H9 (cell line): ENCODE data around the gene SUN1. TPM values are rescaled to one million over a fixed set of nuclear protein-coding genes. Genes with fewer than 3 reads are reported as not detected.

ENCODE experiments used
- DNase-seq: peaks from one replicate; pipeline ENCODE4 v3.0.0-alpha.2; 2017
- H2AFZ ChIP-seq: one replicate; pipeline ENCODE4 v1.6.1; 2013; ENCODE audit warnings: mild to moderate bottlenecking, low read length, control low read depth, moderate library complexity
- H2AK5ac ChIP-seq: 2 replicates; pipeline ENCODE4 v1.6.1; 2013; ENCODE audit warnings: low read length, control low read depth, mixed read lengths; ENCODE audit not compliant: insufficient read length
- H2BK120ac ChIP-seq: one replicate; pipeline ENCODE4 v1.6.1; 2013; ENCODE audit warnings: low read depth, mild to moderate bottlenecking, low read length, control low read depth, inconsistent platforms; ENCODE audit not compliant: poor library complexity, severe bottlenecking
- H2BK12ac ChIP-seq: 2 replicates; pipeline ENCODE4 v1.6.1; 2013; ENCODE audit warnings: low read length, control low read depth, mixed read lengths, low read depth; ENCODE audit not compliant: insufficient read length
- H2BK15ac ChIP-seq: 2 replicates; pipeline ENCODE4 v1.6.1; 2013; ENCODE audit warnings: low read depth, low read length, control low read depth
- H2BK20ac ChIP-seq: one replicate; pipeline ENCODE4 v1.6.1; 2013; ENCODE audit warnings: low read depth, mild to moderate bottlenecking, low read length, control low read depth, inconsistent platforms; ENCODE audit not compliant: poor library complexity, severe bottlenecking
- H2BK5ac ChIP-seq: 2 replicates; pipeline ENCODE4 v1.6.1; 2013; ENCODE audit warnings: low read length, control low read depth, mixed read lengths; ENCODE audit not compliant: insufficient read length
- H3K14ac ChIP-seq: 2 replicates; pipeline ENCODE4 v1.6.1; 2013; ENCODE audit warnings: low read length, control low read depth; ENCODE audit not compliant: insufficient read depth
- H3K18ac ChIP-seq: 2 replicates; pipeline ENCODE4 v1.6.1; 2013; ENCODE audit warnings: low read depth, mild to moderate bottlenecking, mixed read lengths, low read length, control low read depth; ENCODE audit not compliant: insufficient read length
- H3K23ac ChIP-seq: 2 replicates; pipeline ENCODE4 v1.6.1; 2013; ENCODE audit warnings: low read length, control low read depth, mixed read lengths, low read depth; ENCODE audit not compliant: insufficient read length
- H3K23me2 ChIP-seq: 2 replicates; pipeline ENCODE4 v1.6.1; 2013; ENCODE audit warnings: low read depth, mild to moderate bottlenecking, mixed read lengths, low read length, control low read depth; ENCODE audit not compliant: insufficient read length, poor library complexity, severe bottlenecking
- H3K27ac ChIP-seq: 2 replicates; pipeline ENCODE4 v1.5.1; 2013; ENCODE audit warnings: low read length, control low read depth, mixed read lengths, low read depth; ENCODE audit not compliant: insufficient read length
- H3K27me3 ChIP-seq: 2 replicates; pipeline ENCODE4 v1.6.1; 2013; ENCODE audit warnings: low read length, control low read depth, inconsistent platforms; ENCODE audit not compliant: insufficient read depth
- H3K4ac ChIP-seq: 2 replicates; pipeline ENCODE4 v1.6.1; 2013; ENCODE audit warnings: low read depth, mild to moderate bottlenecking, control low read depth, inconsistent platforms, low read length, moderate library complexity
- H3K4me1 ChIP-seq: 2 replicates; pipeline ENCODE4 v1.6.1; 2013; ENCODE audit warnings: low read length, control low read depth, inconsistent platforms; ENCODE audit not compliant: insufficient read depth
- H3K4me2 ChIP-seq: 2 replicates; pipeline ENCODE4 v1.6.1; 2013; ENCODE audit warnings: low read length, control low read depth, mixed read lengths; ENCODE audit not compliant: insufficient read length, insufficient read depth
- H3K56ac ChIP-seq: 2 replicates; pipeline ENCODE4 v1.6.1; 2013; ENCODE audit warnings: low read depth, mild to moderate bottlenecking, mixed read lengths, low read length, control low read depth; ENCODE audit not compliant: insufficient read length
- H3K79me1 ChIP-seq: 2 replicates; pipeline ENCODE4 v1.6.1; 2013; ENCODE audit warnings: low read depth, mild to moderate bottlenecking, moderate library complexity, low read length, control low read depth, inconsistent platforms; ENCODE audit not compliant: insufficient read depth, poor library complexity, severe bottlenecking
- H3K79me2 ChIP-seq: 2 replicates; pipeline ENCODE4 v1.6.1; 2013; ENCODE audit warnings: low read length, control low read depth, inconsistent platforms; ENCODE audit not compliant: insufficient read depth
- H3K9ac ChIP-seq: 2 replicates; pipeline ENCODE4 v1.6.1; 2013; ENCODE audit warnings: low read length, control low read depth, mixed read lengths; ENCODE audit not compliant: insufficient read length; ENCODE audit errors: extremely low read depth
- H3K9me3 ChIP-seq: one replicate; pipeline ENCODE4 v1.6.1; 2013; ENCODE audit warnings: low read depth, low read length, inconsistent platforms; ENCODE audit not compliant: control insufficient read depth
- H3T11ph ChIP-seq: one replicate; pipeline ENCODE4 v1.6.1; 2013; ENCODE audit warnings: mild to moderate bottlenecking, low read length, control low read depth, inconsistent platforms
- H4K20me1 ChIP-seq: one replicate; pipeline ENCODE4 v1.6.1; 2013; ENCODE audit not compliant: control insufficient read depth, insufficient read length, insufficient read depth
- H4K5ac ChIP-seq: 2 replicates; pipeline ENCODE4 v1.6.1; 2013; ENCODE audit warnings: low read depth, mild to moderate bottlenecking, mixed read lengths, low read length, control low read depth; ENCODE audit not compliant: insufficient read length
- H4K8ac ChIP-seq: replicated peaks from 2 replicates; pipeline ENCODE4 v1.6.1; 2013; ENCODE audit warnings: low read length, control low read depth, mixed read lengths, low read depth; ENCODE audit not compliant: insufficient read length
- H4K91ac ChIP-seq: 2 replicates; pipeline ENCODE4 v1.6.1; 2013; ENCODE audit warnings: low read depth, mild to moderate bottlenecking, moderate library complexity, mixed read lengths, low read length, control low read depth; ENCODE audit not compliant: insufficient read length
- H3K27ac Mint-ChIP-seq, 3 experiments: 2 replicates in 2 of 3; 3 replicates in 1 of 3; pipeline ENCODE4 v1.8.0; 2020 to 2021; ENCODE audit warnings: mixed read lengths in 3 of 3, mild to moderate bottlenecking in 1 of 3, moderate library complexity in 1 of 3
- H3K27me3 Mint-ChIP-seq: 2 replicates; pipeline ENCODE4 v1.8.0; 2021; ENCODE audit warnings: low read depth, mild to moderate bottlenecking, moderate library complexity, mixed read lengths
- H3K36me3 Mint-ChIP-seq, 3 experiments: 2 replicates in 2 of 3; 3 replicates in 1 of 3; pipeline ENCODE4 v1.8.0; 2020 to 2021; ENCODE audit warnings: low read depth in 3 of 3, mixed read lengths in 3 of 3; ENCODE audit not compliant: insufficient read depth in 1 of 3
- H3K4me1 Mint-ChIP-seq, 2 experiments: 2 replicates each; pipeline ENCODE4 v1.8.0; 2020; ENCODE audit warnings: mixed read lengths in 2 of 2
- H3K4me3 Mint-ChIP-seq, 2 experiments: 2 replicates in 1 of 2; 3 replicates in 1 of 2; pipeline ENCODE4 v1.8.0; 2020 to 2021; ENCODE audit warnings: mild to moderate bottlenecking in 2 of 2, mixed read lengths in 2 of 2, moderate library complexity in 1 of 2
- H3K9me3 Mint-ChIP-seq, 2 experiments: 2 replicates in 1 of 2; 3 replicates in 1 of 2; pipeline ENCODE4 v1.8.0; 2020; ENCODE audit warnings: mild to moderate bottlenecking in 2 of 2, mixed read lengths in 2 of 2, moderate library complexity in 1 of 2
- WGBS: extraction: QIAGEN DNeasy Blood & Tissue Kit; methylation state at CpG from one replicate; pipeline ENCODE4 v1.1.7; 2013; ENCODE audit warnings: missing lambda C conversion rate, low lambda C conversion rate, mixed read lengths; ENCODE audit not compliant: insufficient read length; ENCODE audit errors: extremely low coverage; 5-methylcytosine and 5-hydroxymethylcytosine counted together
- total RNA-seq: library from RNA; stranded (reverse); gene quantifications from 2 replicates; pipeline ENCODE4 v1.2.1, GENCODE V29; 2021
- TF ChIP-seq, protein P1 (sequence below): fragments of 200-600 bp; sonication (generic); conservative IDR thresholded peaks from 3 replicates; pipeline ENCODE4 v1.8.0; 2021; ENCODE audit warnings: antibody characterized with exemption, mild to moderate bottlenecking

Gene SUN1
- total RNA-seq, 1 experiment from 2014 or later: 118 TPM

- Histone ChIP-seq H2AFZ (no peak overlapping the region), H4K20me1 (no peaks in the 10 kb centered on the region), H3T11ph (no peak overlapping the region), H3K23me2 (no peaks in the 10 kb centered on the region), H3K79me1 (no peaks in the 10 kb centered on the region), H3K27ac (no peak overlapping the region), H3K18ac (no peak overlapping the region), H2BK15ac (no peak overlapping the region), H4K5ac (no peak overlapping the region), H3K27me3 (no peaks in the 10 kb centered on the region), H2BK120ac (no peak overlapping the region), H3K9ac (no peak overlapping the region), H4K8ac (no peak overlapping the region), H3K14ac (no peak overlapping the region), H3K56ac (no peak overlapping the region), H3K4me2 (no peak overlapping the region), H2BK12ac (no peak overlapping the region), H3K23ac (no peak overlapping the region), H3K4me1 (no peaks in the 10 kb centered on the region), H3K4ac (no peak overlapping the region), H3K9me3 (no peaks in the 10 kb centered on the region), H2BK5ac (no peak overlapping the region), H4K91ac (no peak overlapping the region), H2AK5ac (no peak overlapping the region), H2BK20ac (no peak overlapping the region), H3K79me2 (no peaks in the 10 kb centered on the region)
- TF ChIP-seq, protein P1, sequence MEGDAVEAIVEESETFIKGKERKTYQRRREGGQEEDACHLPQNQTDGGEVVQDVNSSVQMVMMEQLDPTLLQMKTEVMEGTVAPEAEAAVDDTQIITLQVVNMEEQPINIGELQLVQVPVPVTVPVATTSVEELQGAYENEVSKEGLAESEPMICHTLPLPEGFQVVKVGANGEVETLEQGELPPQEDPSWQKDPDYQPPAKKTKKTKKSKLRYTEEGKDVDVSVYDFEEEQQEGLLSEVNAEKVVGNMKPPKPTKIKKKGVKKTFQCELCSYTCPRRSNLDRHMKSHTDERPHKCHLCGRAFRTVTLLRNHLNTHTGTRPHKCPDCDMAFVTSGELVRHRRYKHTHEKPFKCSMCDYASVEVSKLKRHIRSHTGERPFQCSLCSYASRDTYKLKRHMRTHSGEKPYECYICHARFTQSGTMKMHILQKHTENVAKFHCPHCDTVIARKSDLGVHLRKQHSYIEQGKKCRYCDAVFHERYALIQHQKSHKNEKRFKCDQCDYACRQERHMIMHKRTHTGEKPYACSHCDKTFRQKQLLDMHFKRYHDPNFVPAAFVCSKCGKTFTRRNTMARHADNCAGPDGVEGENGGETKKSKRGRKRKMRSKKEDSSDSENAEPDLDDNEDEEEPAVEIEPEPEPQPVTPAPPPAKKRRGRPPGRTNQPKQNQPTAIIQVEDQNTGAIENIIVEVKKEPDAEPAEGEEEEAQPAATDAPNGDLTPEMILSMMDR: no peak
- Mint-ChIP-seq H3K27ac (no peak overlapping the region), H3K36me3 (peaks cover 62 to 93% (median 85%) of the 10 kb centered on the region in 3 experiments), H3K9me3 (no peaks in the 10 kb centered on the region), H3K27me3 (no peaks in the 10 kb centered on the region), H3K4me3 (no peak overlapping the region), H3K4me1 (no peaks in the 10 kb centered on the region)
- no peak for DNase-seq
- WGBS: no CpG with 5 or more reads among the region's 9 CpGs
Measured at GRCh38 chr7:861222-861621, 28.9 kb downstream of the SUN1 start.
